H1 (cell line): Measurements from ENCODE around the gene ZBED4. TPM values are rescaled to one million over a fixed set of nuclear protein-coding genes. Genes with fewer than 3 reads are reported as not detected.

Experiments used
- CTCF ChIA-PET: fragments of 300-600 bp; sonication (Branson Sonifier 250); formaldehyde crosslinking; loops from one replicate; lab custom pipeline; 2021; ENCODE audit not compliant: partially characterized antibody; lab: Charles Lee
- POLR2A ChIA-PET: fragments of 300-600 bp; sonication (Branson Sonifier 250); formaldehyde crosslinking; loops from one replicate; lab custom pipeline; 2021; ENCODE audit warnings: inconsistent platforms; ENCODE audit not compliant: partially characterized antibody; lab: Charles Lee
- DNase-seq, 2 experiments: peaks; one replicate each; pipeline versions ENCODE4 v3.0.0 to v3.0.0-alpha.2; 2010 to 2022; ENCODE audit warnings: low spot score in 2 of 2, low read depth in 1 of 2, mixed read lengths in 1 of 2
- FAIRE-seq: peaks from 2 replicates; lab custom pipeline; 2011; peaks lifted over from hg19 to GRCh38; lab: Jason Lieb, UNC
- H2AFZ ChIP-seq: 2 replicates; pipeline ENCODE4 v1.8.1; 2012; ENCODE audit warnings: low read length, inconsistent platforms
- H2AK5ac ChIP-seq: 2 replicates; pipeline ENCODE4 v1.6.1; 2013; ENCODE audit warnings: low read depth, low read length
- H2BK120ac ChIP-seq: replicated peaks from 2 replicates; pipeline ENCODE3; 2013; ENCODE audit warnings: low read depth, low read length, inconsistent platforms
- H2BK12ac ChIP-seq: 2 replicates; pipeline ENCODE4 v1.6.1; 2013; ENCODE audit warnings: low read depth, low read length
- H2BK15ac ChIP-seq: 2 replicates; pipeline ENCODE4 v1.6.1; 2013; ENCODE audit warnings: low read length
- H2BK20ac ChIP-seq: 2 replicates; pipeline ENCODE4 v1.6.1; 2013; ENCODE audit warnings: low read length
- H2BK5ac ChIP-seq: 2 replicates; pipeline ENCODE4 v1.6.1; 2013; ENCODE audit warnings: low read depth, low read length
- H3K14ac ChIP-seq: 2 replicates; pipeline ENCODE4 v1.6.1; 2013; ENCODE audit warnings: inconsistent platforms; ENCODE audit not compliant: insufficient read length
- H3K18ac ChIP-seq: 2 replicates; pipeline ENCODE4 v1.6.1; 2013; ENCODE audit warnings: low read length; ENCODE audit errors: extremely low read depth
- H3K23ac ChIP-seq: 2 replicates; pipeline ENCODE4 v1.6.1; 2013; ENCODE audit warnings: inconsistent platforms; ENCODE audit not compliant: insufficient read length
- H3K23me2 ChIP-seq: 2 replicates; pipeline ENCODE4 v1.6.1; 2013; ENCODE audit warnings: low read depth, low read length
- H3K27ac ChIP-seq: 2 replicates; pipeline ENCODE4 v1.6.1; 2011; ENCODE audit warnings: low read depth, low read length, inconsistent platforms
- H3K27me3 ChIP-seq, 4 experiments: replicated peaks in 1 of 4; 1 replicate in 1 of 4; 2 replicates in 3 of 4; pipeline versions ENCODE4 v1.6.1 to v1.8.1; 2011 to 2013; ENCODE audit warnings: low read length in 3 of 4, mild to moderate bottlenecking in 3 of 4, inconsistent platforms in 2 of 4, mixed read lengths in 2 of 4, moderate library complexity in 1 of 4; ENCODE audit not compliant: control insufficient read depth in 3 of 4, insufficient read depth in 3 of 4; ENCODE audit errors: extremely low read depth in 1 of 4
- H3K36me3 ChIP-seq, 4 experiments: 2 replicates each; pipeline versions ENCODE4 v1.6.1 to v1.8.1; 2011 to 2013; ENCODE audit warnings: mild to moderate bottlenecking in 4 of 4, low read length in 3 of 4, moderate library complexity in 2 of 4, control low read depth in 1 of 4, inconsistent platforms in 1 of 4; ENCODE audit not compliant: insufficient read depth in 4 of 4, control insufficient read depth in 2 of 4
- H3K4ac ChIP-seq: replicated peaks from 2 replicates; pipeline ENCODE3; 2013; ENCODE audit warnings: low read length, low read depth, mixed read lengths, inconsistent platforms; ENCODE audit not compliant: insufficient read length
- H3K4me1 ChIP-seq, 4 experiments: replicated peaks in 1 of 4; 1 replicate in 1 of 4; 2 replicates in 3 of 4; pipeline versions ENCODE4 v1.6.1 to v1.8.1; 2011 to 2013; ENCODE audit warnings: low read length in 3 of 4, inconsistent platforms in 2 of 4, mixed read lengths in 1 of 4; ENCODE audit not compliant: insufficient read depth in 4 of 4, control insufficient read depth in 3 of 4
- H3K4me2 ChIP-seq, 2 experiments: 2 replicates each; pipeline versions ENCODE4 v1.6.1 to v1.8.1; 2011 to 2013; ENCODE audit warnings: low read depth in 2 of 2, low read length in 2 of 2, control low read depth in 1 of 2, inconsistent platforms in 1 of 2, mild to moderate bottlenecking in 1 of 2; ENCODE audit not compliant: insufficient read depth in 1 of 2
- H3K4me3 ChIP-seq, 4 experiments: fragments of 200-600, 300-600 bp in 1 of 4; sonication (generic), shearing (Covaris generic), sonication (Bioruptor Twin) in 1 of 4; 2 replicates each; pipeline versions ENCODE4 v1.5.1 to v1.8.1; 2011 to 2016; ENCODE audit warnings: low read length in 4 of 4, low read depth in 3 of 4, control low read depth in 2 of 4, inconsistent platforms in 2 of 4, mild to moderate bottlenecking in 2 of 4, mixed read lengths in 1 of 4, moderate library complexity in 1 of 4; ENCODE audit not compliant: insufficient read depth in 2 of 4; ENCODE audit errors: extremely low read depth in 1 of 4
- H3K56ac ChIP-seq: replicated peaks from 2 replicates; pipeline ENCODE3; 2013; ENCODE audit warnings: low read depth, mild to moderate bottlenecking, mixed read lengths, low read length, inconsistent platforms; ENCODE audit not compliant: insufficient read length
- H3K79me1 ChIP-seq: 2 replicates; pipeline ENCODE4 v1.6.1; 2013; ENCODE audit warnings: low read depth, low read length, control low read depth
- H3K79me2 ChIP-seq, 2 experiments: 2 replicates each; pipeline versions ENCODE4 v1.6.1 to v1.8.1; 2012 to 2013; ENCODE audit warnings: low read length in 2 of 2, mild to moderate bottlenecking in 2 of 2, inconsistent platforms in 1 of 2; ENCODE audit not compliant: insufficient read depth in 2 of 2, control insufficient read depth in 1 of 2
- H3K9ac ChIP-seq, 4 experiments: replicated peaks in 1 of 4; 1 replicate in 1 of 4; 2 replicates in 3 of 4; pipeline versions ENCODE4 v1.6.1 to v1.8.1; 2011 to 2013; ENCODE audit warnings: low read depth in 3 of 4, low read length in 3 of 4, control low read depth in 2 of 4, mild to moderate bottlenecking in 2 of 4, moderate library complexity in 2 of 4, inconsistent platforms in 1 of 4; ENCODE audit errors: extremely low read depth in 1 of 4
- H3K9me3 ChIP-seq, 2 experiments: 2 replicates each; pipeline versions ENCODE4 v1.6.1 to v1.8.1; 2012 to 2013; ENCODE audit warnings: mild to moderate bottlenecking in 2 of 2, moderate library complexity in 2 of 2, control low read depth in 1 of 2, inconsistent platforms in 1 of 2, low read depth in 1 of 2, low read length in 1 of 2, mixed read lengths in 1 of 2; ENCODE audit not compliant: insufficient read depth in 2 of 2
- H4K20me1 ChIP-seq, 2 experiments: replicated peaks in 1 of 2; 2 replicates each; pipeline versions ENCODE3 to v1.8.1; 2011 to 2013; ENCODE audit warnings: inconsistent platforms in 2 of 2, low read length in 2 of 2, mild to moderate bottlenecking in 1 of 2; ENCODE audit not compliant: insufficient read depth in 2 of 2, control insufficient read depth in 1 of 2
- H4K5ac ChIP-seq: 2 replicates; pipeline ENCODE4 v1.6.1; 2013; ENCODE audit warnings: low read length, low read depth, mixed read lengths, inconsistent platforms; ENCODE audit not compliant: insufficient read length
- H4K8ac ChIP-seq: 2 replicates; pipeline ENCODE4 v1.8.0; 2013; ENCODE audit warnings: mild to moderate bottlenecking, moderate library complexity, low read length, inconsistent platforms; ENCODE audit not compliant: insufficient read depth; ENCODE audit errors: extremely low read depth
- H4K91ac ChIP-seq: replicated peaks from 2 replicates; pipeline ENCODE3; 2013; ENCODE audit warnings: low read length, mixed read lengths, inconsistent platforms; ENCODE audit not compliant: insufficient read length
- ATF3 ChIP-seq: IDR thresholded peaks from 2 replicates; pipeline ENCODE4 v1.6.1; 2011; ENCODE audit warnings: low read depth, mild to moderate bottlenecking, low read length; ENCODE audit not compliant: insufficient read depth
- CHD2 ChIP-seq: IDR thresholded peaks from 2 replicates; pipeline ENCODE4 v1.6.1; 2012; ENCODE audit warnings: low read length, improper control_type of control experiment
- EZH2 ChIP-seq: fragments of 200-600 bp; sonication (generic); IDR thresholded peaks from 2 replicates; pipeline ENCODE4 v1.7.1; 2012; ENCODE audit warnings: low read depth, mild to moderate bottlenecking, moderate library complexity, low read length, inconsistent platforms; ENCODE audit not compliant: severe bottlenecking
- FOSL1 ChIP-seq: IDR thresholded peaks from 2 replicates; pipeline ENCODE4 v1.6.1; 2011; ENCODE audit warnings: mild to moderate bottlenecking, low read depth, low read length, moderate library complexity; ENCODE audit not compliant: insufficient read depth
- MAFK ChIP-seq: IDR thresholded peaks from 2 replicates; pipeline ENCODE4 v1.6.1; 2012; ENCODE audit warnings: low read depth, mild to moderate bottlenecking, improper control_type of control experiment, low read length
- PHF8 ChIP-seq: fragments of 200-600 bp; sonication (generic); conservative IDR thresholded peaks from 2 replicates; pipeline ENCODE4 v1.7.1; 2012; ENCODE audit warnings: low read depth, mild to moderate bottlenecking, inconsistent platforms, low read length, moderate library complexity
- POU5F1 ChIP-seq: IDR thresholded peaks from 2 replicates; pipeline ENCODE4 v1.6.1; 2011; ENCODE audit warnings: low read depth, mild to moderate bottlenecking, low read length, moderate library complexity
- RBBP5 ChIP-seq: IDR thresholded peaks from 2 replicates; pipeline ENCODE4 v1.7.1; 2012; ENCODE audit warnings: low read depth, mild to moderate bottlenecking, inconsistent platforms, low read length, moderate library complexity, borderline replicate concordance
- RFX5 ChIP-seq: IDR thresholded peaks from 2 replicates; pipeline ENCODE4 v1.6.1; 2011; ENCODE audit warnings: low read depth, low read length, improper control_type of control experiment, borderline replicate concordance
- SIRT6 ChIP-seq: IDR thresholded peaks from one replicate; pipeline ENCODE4 v1.7.1; 2012; ENCODE audit warnings: low read length, inconsistent platforms
- SP4 ChIP-seq: IDR thresholded peaks from 2 replicates; pipeline ENCODE4 v1.6.1; 2012; ENCODE audit warnings: low read length, inconsistent platforms
- ZNF274 ChIP-seq: IDR thresholded peaks from 2 replicates; pipeline ENCODE4 v1.7.0; 2012; ENCODE audit warnings: low read length, borderline replicate concordance; ENCODE audit errors: extremely low read depth
- WGBS, 2 experiments: shearing (Covaris generic) in 1 of 2; methylation state at CpG; one replicate each; pipeline versions ENCODE4 v1.1.6 to v1.1.7; 2013 to 2015; ENCODE audit warnings: low lambda C conversion rate in 2 of 2, mixed read lengths in 2 of 2, inconsistent platforms in 1 of 2, low coverage in 1 of 2, missing lambda C conversion rate in 1 of 2; ENCODE audit not compliant: insufficient replicate concordance in 2 of 2, insufficient coverage in 1 of 2, insufficient read length in 1 of 2; ENCODE audit errors: extremely low coverage in 1 of 2, missing lambda C conversion rate in 1 of 2; 5-methylcytosine and 5-hydroxymethylcytosine counted together
- polyA plus RNA-seq, 7 experiments: library from polyadenylated mRNA; depleted of rRNA in 3 of 7; stranded (reverse) in 5 of 7; unstranded in 2 of 7; fragments of >200 nt in 5 of 7; fragments of 200-250 nt in 2 of 7; gene quantifications; 1 replicate in 5 of 7; 2 replicates in 1 of 7; 4 replicates in 1 of 7; pipeline versions ENCODE4 v1.2.1 to v1.2.3, GENCODE V29; 2011 to 2013; ENCODE audit warnings: missing spikeins in 2 of 7, mixed read lengths in 2 of 7
- total RNA-seq: library from RNA; stranded (reverse); fragmentation: NEBNext Ultra II Directional; extraction: Animal tissue kit (Norgen Biotek cat#: 25700); gene quantifications from 2 replicates; pipeline ENCODE4 v1.2.1, GENCODE V29; 2021

Gene ZBED4
- total and polyA plus RNA-seq, 2 of the 8 experiments (the other 6 are each of a cell fraction or from before 2014, with no cell fraction given), result 11.0 to 28.3 TPM

GRCh38 chr22:49938565-49939136, 85.0 kb downstream of the ZBED4 start:
- no peak overlapping the region for H4K5ac ChIP-seq
- no peak overlapping the region for H3K56ac ChIP-seq
- H3K4me2 ChIP-seq, result no peak overlapping the region
- H4K8ac ChIP-seq, result no peak overlapping the region; the same call in 1 of the 2 replicates
- peaks cover 11% of the 10 kb centered on the region; the same call in 1 of the 2 replicates for H3K23me2 ChIP-seq
- H2AFZ ChIP-seq, result no peak overlapping the region
- H3K79me1 ChIP-seq, result no peaks in the 10 kb centered on the region
- H4K20me1 ChIP-seq, result peaks cover 0 to 3% of the 10 kb centered on the region in 2 experiments
- FAIRE-seq, result no peak
- H2BK5ac ChIP-seq, result peak overlapping the region; percentile 75
- peak overlapping the region; percentile 92 for H3K23ac ChIP-seq
- ChIA-PET CTCF (interaction anchor here (0.8 to 2.1 kb wide), 5 partner anchors 17 to 121 kb away, joined by 3 to 6 read pairs (median 3); no protein-coding TSS in a partner anchor), POLR2A (interaction anchor here (1.3 kb wide), 2 partner anchors 13 to 15 kb away, joined by 3 read pairs; no protein-coding TSS in a partner anchor)
- no peaks in the 10 kb centered on the region for H3K79me2 ChIP-seq
- no peak overlapping the region for H3K27ac ChIP-seq
- H3K18ac ChIP-seq, result peak overlapping the region; percentile 48; the same call in 1 of the 2 replicates
- no peak overlapping the region for H2BK20ac ChIP-seq
- H3K14ac ChIP-seq, result no peak overlapping the region
- H3K9me3 ChIP-seq, result no peaks in the 10 kb centered on the region
- H3K4me3 ChIP-seq, result no peak overlapping the region
- H2AK5ac ChIP-seq, result 0 out of 2 replicates have a peak overlapping the region, but pooled peaks have one; percentile 82
- no peaks in the 10 kb centered on the region; a peak in 1 of 7 replicates for H3K27me3 ChIP-seq
- peak overlapping the region; percentile 91 for H4K91ac ChIP-seq
- no peak overlapping the region for H3K9ac ChIP-seq
- no peak for DNase-seq
- H3K36me3 ChIP-seq, result no peaks in the 10 kb centered on the region
- peak overlapping the region; percentile 87; the same call in 1 of the 2 replicates for H2BK12ac ChIP-seq
- peak overlapping the region; percentile 53 for H3K4ac ChIP-seq
- 94% methylated on average over 19 of the region's 19 CpGs; no CpG with 5 or more reads in 1 of the 2 experiments for WGBS, 2 experiments
- peaks cover 5 to 21% (median 11%) of the 10 kb centered on the region in 4 experiments for H3K4me1 ChIP-seq
- no peak overlapping the region for H2BK120ac ChIP-seq
- no peak overlapping the region for H2BK15ac ChIP-seq
- no peak for TF ChIP-seq POU5F1
- no peak for TF ChIP-seq PHF8
- no peak for TF ChIP-seq RFX5
- TF ChIP-seq SIRT6, result no peak
- TF ChIP-seq FOSL1, result no peak
- no peak for TF ChIP-seq ATF3
- TF ChIP-seq CHD2, result no peak
- TF ChIP-seq ZNF274, result no peak
- TF ChIP-seq MAFK, result no peak
- no peak for TF ChIP-seq EZH2
- TF ChIP-seq SP4, result no peak
- no peak for TF ChIP-seq RBBP5
